ENCODE data around the gene TECRL.

Gene TECRL

GRCh38 chr4:64327237-64327636, 82.0 kb downstream of the TECRL start:
- no peak for DNase-seq (ENCODE audit: low read depth in 4 of 4, low spot score in 1 of 4)

DNA sequence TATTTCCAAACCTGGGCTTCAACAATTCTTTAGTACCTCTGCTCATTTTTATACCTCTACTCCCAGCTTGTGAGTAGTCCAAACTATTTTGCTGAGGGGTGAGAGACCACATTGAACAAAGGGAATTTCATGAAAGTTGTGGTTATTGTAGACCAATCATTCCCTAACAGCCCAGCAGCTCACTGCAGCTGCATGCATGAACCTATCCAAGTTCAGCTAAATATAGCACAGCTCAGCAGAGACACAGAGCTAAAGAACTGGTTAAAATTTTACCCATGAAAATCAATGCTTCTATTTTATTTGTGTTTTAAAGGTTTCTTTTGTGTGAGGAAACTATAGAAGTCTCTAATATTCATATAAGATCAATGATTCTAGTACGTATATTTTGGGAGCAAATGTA, 82.7 kb downstream of the TECRL start:
- no peak for DNase-seq (ENCODE audit: low read depth in 4 of 4, low spot score in 1 of 4)

DNA sequence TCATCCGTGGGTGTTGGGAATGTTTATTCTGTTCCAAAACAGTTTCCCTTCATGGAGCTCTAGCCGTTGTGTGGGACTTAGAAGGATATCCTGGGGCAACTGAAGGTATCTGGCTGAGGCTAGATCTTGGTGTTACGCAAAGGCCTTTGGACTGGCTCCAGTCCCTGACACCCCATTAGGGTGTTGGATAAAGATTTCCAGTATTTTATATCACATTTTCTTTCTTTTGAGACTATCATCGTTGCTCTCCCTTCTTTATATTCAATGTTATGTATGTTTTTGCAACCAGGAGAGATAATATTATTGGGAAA, 103.0 kb downstream of the TECRL start:
- no peak for DNase-seq (ENCODE audit: low read depth in 4 of 4, low spot score in 1 of 4)

DNA sequence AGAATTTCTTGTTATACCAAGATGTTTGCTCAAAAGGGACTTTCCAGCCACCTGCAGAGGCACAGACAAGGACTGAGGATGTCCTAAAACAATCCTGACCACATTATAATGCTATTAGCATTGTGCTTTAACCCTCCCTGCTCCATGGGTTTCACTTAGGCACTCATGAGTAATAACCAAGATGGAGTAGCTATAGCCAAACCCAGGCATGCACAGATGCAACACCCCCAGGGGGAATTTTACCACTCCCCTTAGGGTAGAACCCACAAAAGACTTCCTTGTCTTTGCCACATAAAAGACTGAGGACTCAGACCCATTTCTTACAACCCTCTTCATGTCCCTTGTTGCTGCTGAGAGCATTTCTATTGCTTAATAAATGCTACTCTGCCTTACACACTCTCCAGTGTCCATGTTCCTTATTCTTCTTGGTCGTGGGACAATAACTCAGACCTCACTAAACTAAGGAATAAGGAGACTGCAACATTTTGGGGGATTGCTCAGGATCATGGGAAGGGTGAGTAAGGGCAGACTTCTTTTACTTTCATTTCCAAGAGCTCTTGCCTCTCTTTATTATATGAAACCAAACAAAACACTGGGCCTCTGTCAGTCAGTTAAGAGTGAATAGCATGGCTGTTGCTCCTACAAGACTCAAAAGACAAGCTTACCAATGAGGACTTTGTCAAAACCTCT, 103.5 kb downstream of the TECRL start:
- no peak for DNase-seq (ENCODE audit: low read depth in 4 of 4, low spot score in 1 of 4)

DNA sequence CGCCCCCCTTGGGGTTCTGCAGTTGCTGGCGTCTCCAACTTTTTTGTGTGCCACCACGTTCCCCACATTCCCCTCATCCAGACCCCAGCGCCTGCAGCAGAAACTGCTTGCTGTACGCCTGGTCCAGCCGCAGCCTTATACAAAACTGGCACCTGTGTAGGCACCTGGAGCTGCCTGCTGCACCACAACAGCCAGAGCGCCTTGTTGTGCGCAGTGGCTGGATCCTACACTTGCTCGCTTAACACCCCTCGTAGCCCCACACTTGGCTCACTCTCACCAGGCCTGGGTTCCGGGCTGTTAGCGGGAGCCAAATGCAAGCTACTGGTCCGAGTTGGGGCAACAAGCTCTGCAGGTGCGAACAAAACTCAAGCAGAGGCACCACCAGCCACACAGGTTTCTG, 136.8 kb downstream of the TECRL start:
- no peak for DNase-seq (ENCODE audit: low read depth in 4 of 4, low spot score in 1 of 4)

DNA sequence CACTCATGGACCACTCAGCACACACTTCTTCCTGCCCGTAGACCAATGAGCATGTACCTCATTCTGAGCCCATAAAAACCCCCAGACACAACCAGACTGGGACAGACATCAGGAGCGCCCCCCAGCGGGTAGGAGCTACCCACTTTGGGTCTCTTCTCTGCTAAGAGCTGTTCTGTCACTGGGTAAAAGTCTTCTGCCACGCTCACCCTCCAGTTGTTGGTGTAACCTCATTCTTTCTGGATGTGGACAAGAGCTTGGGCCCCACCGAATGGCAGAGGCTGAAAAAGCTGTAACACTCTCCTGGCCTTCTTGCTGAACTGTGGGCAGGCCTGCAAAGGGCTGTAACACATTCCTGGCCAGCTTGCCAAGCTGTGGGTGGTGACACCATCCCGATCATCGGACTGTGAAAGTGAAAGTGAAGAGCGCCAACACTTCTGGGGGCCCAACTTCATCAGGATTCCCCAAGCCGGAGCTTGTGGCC, 137.6 kb downstream of the TECRL start:
- DNase-seq (ENCODE audit: low read depth in 4 of 4, low spot score in 1 of 4) = no peak

DNA sequence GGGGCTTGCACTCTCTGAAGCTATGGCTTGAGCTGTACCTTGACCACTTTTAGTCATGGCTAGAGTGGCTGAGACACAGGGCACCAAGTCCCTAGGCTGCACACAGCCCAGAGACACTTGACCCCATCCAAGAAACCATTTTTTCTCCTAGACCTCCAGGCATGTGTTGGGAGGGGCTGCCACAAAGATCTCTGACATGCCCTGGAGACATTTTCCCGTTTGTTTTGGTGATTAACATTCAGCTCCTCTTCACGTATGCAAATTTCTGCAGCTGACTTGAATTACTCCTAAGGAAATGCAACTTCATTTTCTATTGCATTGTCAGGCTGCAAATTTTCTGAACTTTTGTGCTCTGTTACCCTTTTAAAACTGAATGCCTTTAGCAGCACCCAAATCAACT, 142.6 kb downstream of the TECRL start:
- DNase-seq (ENCODE audit: low read depth in 4 of 4, low spot score in 1 of 4) = no peak

DNA sequence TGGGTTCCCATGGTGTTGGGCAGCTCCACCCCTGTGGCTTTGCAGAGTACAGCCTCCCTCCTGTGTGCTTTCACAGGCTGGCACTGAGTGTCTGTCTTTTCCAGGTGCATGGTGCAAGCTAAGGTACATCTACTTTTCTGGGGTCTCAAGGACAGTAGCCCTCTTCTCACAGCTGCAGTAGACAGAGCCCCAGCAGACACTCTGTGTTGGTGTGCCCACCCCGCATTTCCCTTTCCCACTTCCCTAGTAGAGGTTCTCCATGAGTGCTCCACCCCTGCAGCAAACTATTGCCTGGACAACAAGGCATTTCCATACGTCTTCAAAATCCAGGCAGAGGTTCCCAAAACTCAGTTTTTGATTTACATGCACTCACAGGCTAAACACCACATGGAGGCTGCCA, 143.0 kb downstream of the TECRL start:
- no peak for DNase-seq (ENCODE audit: low read depth in 4 of 4, low spot score in 1 of 4)

GRCh38 chr4:64251781-64252180, 157.5 kb downstream of the TECRL start:
- no peak for DNase-seq (ENCODE audit: low read depth in 4 of 4, low spot score in 1 of 4)

GRCh38 chr4:64250488-64250887, 158.8 kb downstream of the TECRL start:
- DNase-seq (ENCODE audit: low read depth in 4 of 4, low spot score in 1 of 4) = no peak

DNA sequence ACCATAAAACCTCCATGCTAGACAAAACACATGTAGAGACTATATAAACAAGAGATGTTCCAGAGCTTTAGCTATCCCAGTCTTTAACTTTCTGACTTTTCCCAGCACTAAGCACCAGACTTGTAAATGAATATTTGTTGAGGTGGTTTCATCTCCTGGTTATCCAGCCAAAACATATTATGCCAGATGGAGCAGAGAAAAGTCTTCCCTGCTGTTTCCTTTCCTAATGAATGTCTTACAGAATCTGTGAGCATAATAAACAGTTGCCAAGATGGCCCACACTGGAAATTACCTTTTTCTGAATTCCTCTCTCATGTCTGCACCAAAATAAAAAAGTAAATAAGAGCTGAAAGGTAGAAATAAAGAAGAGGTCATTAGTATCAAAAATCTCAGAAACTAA, 159.2 kb downstream of the TECRL start:
- DNase-seq (ENCODE audit: low read depth in 4 of 4, low spot score in 1 of 4) = no peak

DNA sequence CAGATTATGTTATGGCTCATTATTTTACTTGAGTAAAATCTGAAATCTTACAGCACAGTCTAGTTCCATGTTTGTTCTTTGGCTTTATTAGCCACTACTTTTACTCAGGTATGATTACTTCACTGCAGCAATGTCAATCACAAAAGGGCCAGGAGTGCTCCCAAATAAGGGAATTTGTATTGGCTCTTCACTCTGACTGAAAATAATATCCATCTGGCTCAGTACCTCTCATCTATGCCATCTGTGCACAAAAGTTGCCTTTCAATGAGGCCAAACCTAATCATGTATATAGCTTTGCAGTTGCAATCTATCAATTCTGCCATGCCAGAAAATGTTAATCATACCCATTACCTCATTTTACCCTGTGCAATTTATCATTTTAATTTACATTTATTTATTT, 161.1 kb downstream of the TECRL start:
- no peak for DNase-seq (ENCODE audit: low read depth in 4 of 4, low spot score in 1 of 4)

DNA sequence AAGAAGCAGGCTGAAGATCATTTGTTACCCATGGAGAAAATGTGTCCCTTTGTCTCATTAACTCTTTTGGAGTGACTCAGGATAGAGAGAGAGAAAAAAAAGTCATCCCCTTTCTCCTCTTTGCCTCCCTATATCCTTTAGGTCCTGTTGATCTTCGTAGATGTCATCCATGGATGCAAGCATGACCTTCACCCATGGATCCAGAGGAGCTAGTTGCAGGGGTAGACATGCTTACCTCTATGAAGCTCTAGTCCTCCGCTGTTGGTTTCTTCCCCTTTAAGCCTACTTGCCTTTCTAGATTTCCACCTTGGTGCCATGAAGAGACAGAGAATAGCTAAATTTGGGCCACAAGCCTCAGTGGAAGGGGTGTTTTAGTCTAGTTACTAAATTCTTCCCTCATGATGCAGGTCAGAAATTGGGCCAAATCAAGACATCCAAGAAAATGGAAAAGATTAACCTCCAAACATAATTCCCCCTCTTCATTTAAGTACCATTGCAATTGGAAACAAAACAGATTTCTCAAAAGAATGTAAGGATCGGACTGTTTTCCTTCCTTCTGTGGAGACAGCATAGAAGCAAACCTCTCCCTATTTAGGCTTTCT, 178.4 kb downstream of the TECRL start:
- no peak for DNase-seq (ENCODE audit: low read depth in 4 of 4, low spot score in 1 of 4)

Measured in stimulated activated CD4-positive, alpha-beta T cell treated with anti-CD3 and anti-CD28 coated beads, Interleukin-1b, Interleukin-23, amount 100 ng/mL, for 24 hours (primary cell).